Spleen (tissue), 11 donors: Measurements from ENCODE around the gene FTSJ1. TPM values are rescaled to one million over a fixed set of nuclear protein-coding genes. Genes with fewer than 3 reads are reported as not detected.

Experiments used
- DNase-seq: peaks from one replicate; pipeline ENCODE4 v3.0.0-alpha.2; 2020
- H3K27ac ChIP-seq, 8 donors: fragments of 200-600 bp; sonication (generic) in 7 of 8; 1 replicate in 4 of 8; 2 replicates in 4 of 8; pipeline versions ENCODE4 v1.5.0 to v1.8.0; 2016 to 2021; ENCODE audit warnings: inconsistent platforms in 4 of 8, mild to moderate bottlenecking in 4 of 8, moderate library complexity in 1 of 8
- H3K27me3 ChIP-seq, 7 donors: fragments of 200-600 bp; sonication (generic) in 6 of 7; replicated peaks in 1 of 7; 1 replicate in 4 of 7; 2 replicates in 3 of 7; pipeline versions ENCODE4 v1.5.0 to v1.8.0; 2016 to 2021; ENCODE audit warnings: inconsistent platforms in 3 of 7, mild to moderate bottlenecking in 1 of 7
- H3K36me3 ChIP-seq, 6 donors: fragments of 200-600 bp; sonication (generic) in 5 of 6; 1 replicate in 4 of 6; 2 replicates in 2 of 6; pipeline versions ENCODE4 v1.5.0 to v1.8.0; 2016 to 2021; ENCODE audit warnings: inconsistent platforms in 2 of 6
- H3K4me1 ChIP-seq, 6 donors: fragments of 200-600 bp; sonication (generic) in 5 of 6; 1 replicate in 3 of 6; 2 replicates in 3 of 6; pipeline versions ENCODE4 v1.5.0 to v1.8.0; 2016 to 2021; ENCODE audit warnings: inconsistent platforms in 3 of 6
- H3K4me3 ChIP-seq, 8 donors: fragments of 200-600 bp; sonication (generic) in 7 of 8; 1 replicate in 4 of 8; 2 replicates in 4 of 8; pipeline versions ENCODE4 v1.5.0 to v1.8.0; 2016 to 2021; ENCODE audit warnings: inconsistent platforms in 4 of 8, mild to moderate bottlenecking in 4 of 8, moderate library complexity in 2 of 8
- H3K9me3 ChIP-seq, 8 donors: fragments of 200-600 bp; sonication (generic) in 7 of 8; 1 replicate in 4 of 8; 2 replicates in 4 of 8; pipeline versions ENCODE4 v1.5.0 to v1.8.0; 2016 to 2021; ENCODE audit warnings: inconsistent platforms in 4 of 8
- POLR2A ChIP-seq, 3 donors: fragments of 450-650 bp; IDR thresholded peaks; one replicate each; pipeline ENCODE4 v1.5.1; 2017; ENCODE audit warnings: antibody characterized with exemption in 3 of 3, mild to moderate bottlenecking in 1 of 3
- POLR2AphosphoS5 ChIP-seq, 3 donors: sonication (generic); formaldehyde crosslinking; IDR thresholded peaks; one replicate each; pipeline ENCODE4 v1.5.1; 2017; ENCODE audit warnings: antibody characterized with exemption in 3 of 3
- WGBS, 5 donors: extraction: QIAGEN DNeasy Blood & Tissue Kit in 3 of 5; methylation state at CpG; one replicate each; pipeline versions ENCODE4 v1.1.5 to v1.1.7; 2013 to 2018; 5-methylcytosine and 5-hydroxymethylcytosine counted together
- intact Hi-C: fragments of 100-400 bp; cut with DNase I; formaldehyde crosslinking; loops from one replicate; pipeline ENCODE4 v1.15.0; 2023; ENCODE audit warnings: low total_unique reads
- polyA plus RNA-seq, 3 donors: library from polyadenylated mRNA; stranded (reverse); fragments of 200-250 nt; gene quantifications; one replicate each; pipeline ENCODE4 v1.2.1, GENCODE V29; 2013
- total RNA-seq, 7 donors: library from RNA; depleted of rRNA in 3 of 7; stranded (reverse); fragments of >200 nt in 3 of 7; fragmentation: NEBNext Ultra II Directional in 4 of 7; extraction: Animal tissue kit (Norgen Biotek cat#: 25700) in 4 of 7; gene quantifications; one replicate each; pipeline versions ENCODE4 v1.1.0 to v1.2.1, GENCODE V29; 2016 to 2021
- TF ChIP-seq, protein P1 (sequence below), 11 experiments: fragments of 200-600 bp in 7 of 11; fragments of 450-650 bp in 4 of 11; sonication (generic) in 4 of 11; IDR thresholded peaks in 8 of 11; conservative IDR thresholded peaks in 3 of 11; 1 replicate in 7 of 11; 2 replicates in 4 of 11; pipeline versions ENCODE4 v1.4.0 to v1.8.0; 2016 to 2021; ENCODE audit warnings: antibody characterized with exemption in 11 of 11, inconsistent platforms in 4 of 11, mild to moderate bottlenecking in 1 of 11
- donor health status: healthy with polysubstance abuse.
- donor health status: DM: no; HTN: no; CAD: no; lungs with moderate emphysema.
- donor health status: DM: no; HTN: no; CAD: no.
- donor health status: Bipolar disorder and iron deficiency.
- donor health status: healthy.
- donor health status: DM: no; HTN: no; CAD: no.
- donor health status: DM: yes; HTN: yes; CAD: no.

The FTSJ1 gene
- total and polyA plus RNA-seq, 10 donors: 27.1 to 58.6 (median 39.7) TPM

DNA sequence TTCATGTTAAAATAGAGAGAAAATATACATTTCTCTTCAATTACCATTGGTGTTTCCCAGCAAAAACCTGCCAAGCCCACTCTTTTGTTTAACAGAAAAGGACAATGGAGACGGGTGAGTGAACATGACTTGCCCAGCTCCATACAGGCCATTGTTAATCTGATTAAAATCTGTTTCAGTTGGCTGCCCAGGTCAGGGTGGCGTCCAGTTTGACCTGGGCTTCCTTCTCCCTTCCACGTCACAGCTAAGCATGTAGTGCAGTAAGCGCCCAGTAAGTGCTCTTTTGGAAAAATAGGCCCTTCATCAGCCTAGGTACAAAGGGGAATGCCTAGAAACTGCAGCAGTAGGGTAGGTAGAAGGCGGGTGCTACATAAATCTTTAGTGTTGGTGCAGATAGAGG lies 31.2 kb downstream of the FTSJ1 start:
- H3K27me3 ChIP-seq: no peaks in the 10 kb centered on the region
- no peak overlapping the region for H3K4me3 ChIP-seq
- H3K4me1 ChIP-seq: peaks cover 0 to 18% (median 8%) of the 10 kb centered on the region in 6 donors
- DNase-seq: peak; percentile 13
- peaks cover 0 to 4% (median 0%) of the 10 kb centered on the region in 6 donors for H3K36me3 ChIP-seq
- TF ChIP-seq POLR2AphosphoS5 (IDR thresholded peaks at IDR 0.05) (no peak), POLR2A (IDR thresholded peaks at IDR 0.05) (no peak)
- TF ChIP-seq, protein P1, sequence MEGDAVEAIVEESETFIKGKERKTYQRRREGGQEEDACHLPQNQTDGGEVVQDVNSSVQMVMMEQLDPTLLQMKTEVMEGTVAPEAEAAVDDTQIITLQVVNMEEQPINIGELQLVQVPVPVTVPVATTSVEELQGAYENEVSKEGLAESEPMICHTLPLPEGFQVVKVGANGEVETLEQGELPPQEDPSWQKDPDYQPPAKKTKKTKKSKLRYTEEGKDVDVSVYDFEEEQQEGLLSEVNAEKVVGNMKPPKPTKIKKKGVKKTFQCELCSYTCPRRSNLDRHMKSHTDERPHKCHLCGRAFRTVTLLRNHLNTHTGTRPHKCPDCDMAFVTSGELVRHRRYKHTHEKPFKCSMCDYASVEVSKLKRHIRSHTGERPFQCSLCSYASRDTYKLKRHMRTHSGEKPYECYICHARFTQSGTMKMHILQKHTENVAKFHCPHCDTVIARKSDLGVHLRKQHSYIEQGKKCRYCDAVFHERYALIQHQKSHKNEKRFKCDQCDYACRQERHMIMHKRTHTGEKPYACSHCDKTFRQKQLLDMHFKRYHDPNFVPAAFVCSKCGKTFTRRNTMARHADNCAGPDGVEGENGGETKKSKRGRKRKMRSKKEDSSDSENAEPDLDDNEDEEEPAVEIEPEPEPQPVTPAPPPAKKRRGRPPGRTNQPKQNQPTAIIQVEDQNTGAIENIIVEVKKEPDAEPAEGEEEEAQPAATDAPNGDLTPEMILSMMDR (IDR thresholded peaks at IDR 0.05 in 8 of 11, conservative IDR thresholded peaks at IDR 0.05 in 3 of 11): no peak
- H3K9me3 ChIP-seq: no peaks in the 10 kb centered on the region
- intact Hi-C loops: no loop called here
- H3K27ac ChIP-seq: no peak overlapping the region
- WGBS, 5 donors: 73 to 93% (median 88%) methylated on average over 5 of the region's 5 CpGs

DNA sequence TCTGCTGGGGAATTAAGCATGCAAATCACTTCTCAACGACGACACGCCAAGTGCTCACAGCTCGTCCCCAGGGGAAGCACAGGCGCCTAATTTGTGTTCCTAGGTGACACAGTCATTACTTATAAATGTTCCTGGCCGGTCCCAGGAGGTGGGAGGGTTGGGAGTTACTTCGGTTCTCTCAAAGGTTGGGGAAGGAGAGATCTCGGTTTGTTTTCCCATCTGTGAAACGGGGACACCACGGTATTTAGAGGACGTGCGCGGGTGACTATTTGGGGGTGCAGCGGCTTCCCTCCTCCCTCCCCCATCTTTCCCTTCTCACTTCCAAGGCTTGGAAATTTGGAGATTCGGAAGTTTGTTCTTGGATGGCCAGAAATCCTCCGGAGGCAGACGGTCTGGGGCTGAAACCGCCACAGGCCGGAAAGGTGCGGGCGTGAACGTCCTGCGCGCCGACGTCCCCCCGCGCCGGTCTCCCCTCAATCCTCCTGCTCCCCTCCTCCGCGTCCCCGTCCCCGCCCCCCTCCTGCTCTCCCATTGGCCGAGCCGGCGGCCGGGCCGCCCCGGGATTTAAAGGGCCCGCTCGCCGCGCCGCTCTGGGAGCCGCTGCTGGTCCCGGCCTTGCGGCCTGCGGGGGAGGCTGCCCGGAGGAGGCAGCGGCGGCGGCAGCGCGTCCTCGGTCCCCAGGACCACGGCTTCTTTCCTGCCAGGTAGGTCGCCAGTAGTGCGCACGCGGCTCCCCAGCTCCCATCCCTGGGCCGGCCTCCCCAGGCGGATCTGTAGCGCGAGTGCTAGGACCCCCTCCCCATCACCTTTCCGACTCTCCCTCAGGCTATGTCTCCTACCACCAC lies 32.6 kb downstream of the FTSJ1 start, which contains the start of gene PORCN:
TSS of gene PORCN (plus strand) at position 593 of the 845 bp plus-strand sequence. CDS start 829 bp downstream, outside the sequence.
- Histone ChIP-seq H3K4me1 (peaks cover 0 to 18% (median 8%) of the 10 kb centered on the region in 6 donors), H3K9me3 (no peaks in the 10 kb centered on the region), H3K27ac (peak within 1 kb of the TSS; percentile 60 to 88 (median 80)), H3K4me3 (peak within 1 kb of the TSS; percentile 50 to 84 (median 57)), H3K27me3 (no peaks in the 10 kb centered on the region), H3K36me3 (peaks cover 0 to 9% (median 0%) of the 10 kb centered on the region in 6 donors)
- intact Hi-C loops: no loop called here
- peak; percentile 95 for DNase-seq
- WGBS, 5 donors: 0 to 30% (median 1%) methylated on average over 19 to 65 of the region's 65 CpGs
- TF ChIP-seq, protein P1 (IDR thresholded peaks at IDR 0.05 in 8 of 11, conservative IDR thresholded peaks at IDR 0.05 in 3 of 11): no peak
- peak; percentile 84 to 87 (median 87) for TF ChIP-seq POLR2AphosphoS5 (IDR thresholded peaks at IDR 0.05)
- peak in 1 of 3 donors; percentile 39 for TF ChIP-seq POLR2A (IDR thresholded peaks at IDR 0.05)

DNA sequence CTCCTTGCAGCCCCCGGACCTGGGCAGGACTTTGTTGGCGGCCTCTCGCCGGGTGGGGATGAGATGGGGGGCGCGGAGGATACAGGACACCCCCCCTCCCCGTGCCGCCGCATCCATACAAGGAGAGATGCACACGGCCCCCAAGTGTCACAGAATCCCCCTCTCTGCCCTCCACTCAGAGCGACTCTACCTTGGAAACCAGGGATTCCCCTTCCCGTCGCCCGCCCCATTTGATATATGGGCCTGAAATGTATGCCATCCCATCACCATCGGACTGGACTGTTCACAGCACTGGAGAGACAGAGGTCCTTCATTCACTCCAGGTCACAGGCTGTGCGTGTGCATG lies 33.2 kb downstream of the FTSJ1 start:
- H3K36me3 ChIP-seq: peaks cover 0 to 11% (median 0%) of the 10 kb centered on the region in 6 donors
- H3K4me3 ChIP-seq: peak overlapping the region; percentile 50 to 84 (median 57)
- peak overlapping the region; percentile 60 to 88 (median 80) for H3K27ac ChIP-seq
- H3K9me3 ChIP-seq: no peaks in the 10 kb centered on the region
- 3 to 35% (median 13%) methylated on average over 8 to 15 of the region's 16 CpGs for WGBS, 5 donors
- peaks cover 0 to 18% (median 8%) of the 10 kb centered on the region in 6 donors for H3K4me1 ChIP-seq
- H3K27me3 ChIP-seq: no peaks in the 10 kb centered on the region
- TF ChIP-seq, protein P1 (IDR thresholded peaks at IDR 0.05 in 8 of 11, conservative IDR thresholded peaks at IDR 0.05 in 3 of 11): no peak
- TF ChIP-seq POLR2AphosphoS5 (IDR thresholded peaks at IDR 0.05) (no peak), POLR2A (IDR thresholded peaks at IDR 0.05) (no peak)
- intact Hi-C loops: no loop called here
- no peak for DNase-seq

DNA sequence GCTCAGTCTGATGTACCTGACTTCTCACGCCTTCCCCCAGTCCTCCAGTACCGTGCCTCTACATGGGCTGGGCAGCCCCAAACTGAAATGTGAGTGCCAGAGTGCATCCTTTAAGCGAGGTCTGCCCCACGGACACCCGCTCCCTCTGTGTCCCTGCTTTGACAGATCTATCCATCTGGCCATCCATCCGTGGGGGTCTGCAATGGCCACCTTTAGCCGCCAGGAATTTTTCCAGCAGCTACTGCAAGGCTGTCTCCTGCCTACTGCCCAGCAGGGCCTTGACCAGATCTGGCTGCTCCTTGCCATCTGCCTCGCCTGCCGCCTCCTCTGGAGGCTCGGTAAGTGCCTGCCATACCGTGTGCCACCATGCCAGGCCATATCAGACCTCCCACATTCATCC lies 33.6 kb downstream of the FTSJ1 start:
- DNase-seq: peak; percentile 62
- Histone ChIP-seq H3K4me3 (peak overlapping the region; percentile 50 to 84 (median 57)), H3K9me3 (no peaks in the 10 kb centered on the region), H3K4me1 (peaks cover 0 to 18% (median 8%) of the 10 kb centered on the region in 6 donors), H3K27me3 (no peaks in the 10 kb centered on the region), H3K27ac (no peak overlapping the region), H3K36me3 (peaks cover 0 to 13% (median 0%) of the 10 kb centered on the region in 6 donors)
- intact Hi-C loops: no loop called here
- WGBS, 5 donors: 61 to 82% (median 74%) methylated on average over 9 to 11 of the region's 11 CpGs
- TF ChIP-seq, protein P1 (IDR thresholded peaks at IDR 0.05 in 8 of 11, conservative IDR thresholded peaks at IDR 0.05 in 3 of 11): no peak
- TF ChIP-seq POLR2A (IDR thresholded peaks at IDR 0.05) (no peak), POLR2AphosphoS5 (IDR thresholded peaks at IDR 0.05) (no peak)
